MM.1S (cell line): Measurements from ENCODE around the gene NUBP1.

Experiments
- CTCF ChIP-seq: fragments of 300-600 bp; sonication (generic); IDR thresholded peaks from 2 replicates; pipeline ENCODE4 v1.5.1; 2016; ENCODE audit warnings: antibody characterized with exemption, low read length, mixed read lengths
- EZH2 ChIP-seq: fragments of 300-600 bp; sonication (generic); optimal IDR thresholded peaks from 2 replicates; pipeline ENCODE3; 2017; ENCODE audit warnings: low read depth, mild to moderate bottlenecking, antibody characterized with exemption, low read length, mixed read lengths

GRCh38 chr16:10760858-10761257 is 17.2 kb downstream of the NUBP1 start:
- TF ChIP-seq CTCF, result no peak
- TF ChIP-seq EZH2, result no peak
